Gastrocnemius medialis (tissue), 4 donors: Measurements from ENCODE around the gene INHA.

Source experiments
- CTCF ChIP-seq, 5 experiments: fragments of 450-650 bp in 3 of 5; fragments of 200-600 bp in 2 of 5; sonication (generic) in 2 of 5; IDR thresholded peaks in 4 of 5; conservative IDR thresholded peaks in 1 of 5; 1 replicate in 4 of 5; 2 replicates in 1 of 5; pipeline ENCODE4 v1.5.1; 2016 to 2019; ENCODE audit warnings: antibody characterized with exemption in 5 of 5, mild to moderate bottlenecking in 3 of 5, moderate library complexity in 3 of 5
- POLR2A ChIP-seq, 2 donors: fragments of 450-650 bp; IDR thresholded peaks; one replicate each; pipeline ENCODE4 v1.6.1; 2017; ENCODE audit warnings: antibody characterized with exemption in 2 of 2, mild to moderate bottlenecking in 2 of 2, moderate library complexity in 2 of 2

- TF ChIP-seq CTCF (IDR thresholded peaks at IDR 0.05 in 4 of 5, conservative IDR thresholded peaks at IDR 0.05 in 1 of 5): no peak
- no peak for TF ChIP-seq POLR2A (IDR thresholded peaks at IDR 0.05)
Observed at GRCh38 chr2:219561179-219562048, 10.7 kb upstream of the INHA start.
